Right atrium auricular region (tissue), 2 donors: ENCODE results near the gene CES5A. TPM values are rescaled to one million over a fixed set of nuclear protein-coding genes. Genes with fewer than 3 reads are reported as not detected.
"Not testable (repeated sequence)": the region's sequence is repeated elsewhere in the genome, so short reads cannot be mapped to it uniquely, and the experiment has no call there.

Experiments
- DNase-seq: peaks from one replicate; pipeline ENCODE4 v3.0.0-alpha.2; 2019; ENCODE audit warnings: low spot score
- H3K27ac ChIP-seq, 2 donors: fragments of 200-600 bp; sonication (generic); 1 replicate in 1 of 2; 2 replicates in 1 of 2; pipeline ENCODE4 v1.5.1; 2016 to 2019
- H3K27me3 ChIP-seq, 2 donors: fragments of 200-600 bp; sonication (generic); one replicate each; pipeline versions ENCODE4 v1.5.1 to v1.6.0; 2017 to 2019
- H3K36me3 ChIP-seq: fragments of 200-600 bp; sonication (generic); one replicate; pipeline ENCODE4 v1.5.1; 2016
- H3K4me1 ChIP-seq, 2 donors: fragments of 200-600 bp; sonication (generic); one replicate each; pipeline versions ENCODE4 v1.5.1 to v1.6.0; 2017 to 2019
- H3K4me3 ChIP-seq, 2 donors: fragments of 200-600 bp; sonication (generic); 1 replicate in 1 of 2; 2 replicates in 1 of 2; pipeline ENCODE4 v1.5.1; 2017 to 2019; ENCODE audit warnings: mild to moderate bottlenecking in 1 of 2, moderate library complexity in 1 of 2
- H3K9me3 ChIP-seq, 2 donors: fragments of 200-600 bp; sonication (generic); one replicate each; pipeline ENCODE4 v1.5.1; 2019
- total RNA-seq, 2 donors: library from RNA; depleted of rRNA; stranded (reverse); fragments of >200 nt; gene quantifications; one replicate each; pipeline ENCODE4 v1.1.0, GENCODE V29; 2016
- TF ChIP-seq, protein P1 (sequence below), 2 donors: fragments of 200-600 bp; sonication (generic); IDR thresholded peaks; one replicate each; pipeline ENCODE4 v1.5.1; 2019; ENCODE audit warnings: antibody characterized with exemption in 2 of 2

Gene CES5A
- total RNA-seq, 2 donors from 2014 or later = not detected

DNA sequence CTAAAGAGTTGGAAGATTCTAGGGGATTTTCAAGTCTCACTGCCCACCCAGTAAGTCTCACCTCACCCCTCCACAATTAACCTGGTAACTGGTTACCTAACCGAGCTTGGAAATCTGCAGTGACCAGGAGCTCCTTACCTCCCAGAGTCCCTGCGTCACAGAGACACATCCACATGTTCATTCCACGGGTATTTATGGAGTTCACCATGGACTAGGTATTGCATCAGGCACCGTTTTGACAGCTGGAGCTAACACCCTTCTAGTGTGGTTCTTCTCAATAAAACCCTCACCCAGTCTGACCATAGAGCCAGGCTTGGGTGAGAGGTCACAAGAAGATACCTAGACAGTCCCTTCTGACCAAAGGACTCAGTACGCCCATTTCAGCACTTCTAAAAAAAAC, 2.1 kb downstream of the CES5A start:
- H3K27ac ChIP-seq = no peak overlapping the region
- no peak overlapping the region for H3K4me3 ChIP-seq
- no peaks in the 10 kb centered on the region for H3K27me3 ChIP-seq
- no peaks in the 10 kb centered on the region for H3K9me3 ChIP-seq
- DNase-seq = no peak
- no peaks in the 10 kb centered on the region for H3K4me1 ChIP-seq
- H3K36me3 ChIP-seq = no peaks in the 10 kb centered on the region
- TF ChIP-seq, protein P1, sequence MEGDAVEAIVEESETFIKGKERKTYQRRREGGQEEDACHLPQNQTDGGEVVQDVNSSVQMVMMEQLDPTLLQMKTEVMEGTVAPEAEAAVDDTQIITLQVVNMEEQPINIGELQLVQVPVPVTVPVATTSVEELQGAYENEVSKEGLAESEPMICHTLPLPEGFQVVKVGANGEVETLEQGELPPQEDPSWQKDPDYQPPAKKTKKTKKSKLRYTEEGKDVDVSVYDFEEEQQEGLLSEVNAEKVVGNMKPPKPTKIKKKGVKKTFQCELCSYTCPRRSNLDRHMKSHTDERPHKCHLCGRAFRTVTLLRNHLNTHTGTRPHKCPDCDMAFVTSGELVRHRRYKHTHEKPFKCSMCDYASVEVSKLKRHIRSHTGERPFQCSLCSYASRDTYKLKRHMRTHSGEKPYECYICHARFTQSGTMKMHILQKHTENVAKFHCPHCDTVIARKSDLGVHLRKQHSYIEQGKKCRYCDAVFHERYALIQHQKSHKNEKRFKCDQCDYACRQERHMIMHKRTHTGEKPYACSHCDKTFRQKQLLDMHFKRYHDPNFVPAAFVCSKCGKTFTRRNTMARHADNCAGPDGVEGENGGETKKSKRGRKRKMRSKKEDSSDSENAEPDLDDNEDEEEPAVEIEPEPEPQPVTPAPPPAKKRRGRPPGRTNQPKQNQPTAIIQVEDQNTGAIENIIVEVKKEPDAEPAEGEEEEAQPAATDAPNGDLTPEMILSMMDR (IDR thresholded peaks at IDR 0.05) = no peak

DNA sequence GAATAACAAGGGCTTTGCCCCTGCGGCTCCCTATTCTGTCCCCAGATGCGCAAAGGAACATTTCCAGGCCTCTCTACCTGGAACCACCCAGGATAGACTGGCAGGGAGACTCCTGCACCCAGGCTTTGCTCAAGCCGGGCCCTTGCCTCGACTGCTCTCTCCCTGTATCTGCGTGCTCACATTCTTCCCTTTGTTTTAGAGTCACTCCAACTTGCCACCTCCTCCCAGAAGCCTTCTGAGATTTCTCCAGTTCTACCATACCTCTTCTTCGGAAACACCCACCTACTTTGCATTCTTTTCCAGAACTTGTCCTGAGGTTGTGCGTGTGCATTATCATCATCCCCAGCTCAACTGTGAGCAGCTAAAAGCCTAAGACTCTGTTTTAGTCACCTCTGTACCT, 3.0 kb downstream of the CES5A start:
- TF ChIP-seq, protein P1 (IDR thresholded peaks at IDR 0.05) = no peak
- Histone ChIP-seq H3K4me3 (no peak overlapping the region), H3K9me3 (no peaks in the 10 kb centered on the region), H3K4me1 (no peaks in the 10 kb centered on the region), H3K27ac (no peak overlapping the region), H3K27me3 (no peaks in the 10 kb centered on the region), H3K36me3 (no peaks in the 10 kb centered on the region)
- no peak for DNase-seq

DNA sequence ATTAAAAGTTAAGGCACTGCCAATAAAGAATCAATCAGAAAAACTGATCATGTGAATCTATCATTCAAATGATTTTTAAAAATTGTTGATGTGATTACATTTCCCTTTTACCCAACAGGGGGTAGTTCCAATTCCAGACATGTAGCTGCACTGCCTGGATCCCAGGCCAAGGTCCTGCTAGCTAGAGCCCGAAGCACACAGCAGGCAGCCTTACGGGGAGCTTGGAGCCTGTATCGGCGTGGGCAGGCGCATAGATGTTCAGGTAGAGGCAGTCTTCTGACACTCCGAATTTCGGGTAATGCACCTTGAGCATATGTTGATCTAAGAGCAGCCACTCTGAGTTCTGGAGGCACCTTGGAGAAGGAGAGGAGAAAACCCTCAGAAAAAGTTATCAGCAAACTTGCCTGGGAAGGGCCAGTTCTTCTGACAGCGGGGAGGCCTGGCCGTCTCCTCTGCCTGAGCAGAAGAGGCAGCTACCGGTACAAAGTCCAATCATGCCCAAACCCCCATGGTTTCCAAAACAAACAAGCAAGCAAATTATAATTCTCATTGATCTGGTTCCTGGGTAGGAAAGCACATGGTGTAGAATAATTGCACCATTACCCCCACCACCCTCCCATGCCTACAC, 3.6 kb downstream of the CES5A start:
- Histone ChIP-seq H3K36me3 (no peaks in the 10 kb centered on the region), H3K27ac (no peak overlapping the region), H3K9me3 (no peaks in the 10 kb centered on the region), H3K4me3 (no peak overlapping the region), H3K4me1 (no peaks in the 10 kb centered on the region), H3K27me3 (no peaks in the 10 kb centered on the region)
- TF ChIP-seq, protein P1 (IDR thresholded peaks at IDR 0.05) = no peak
- DNase-seq = no peak

DNA sequence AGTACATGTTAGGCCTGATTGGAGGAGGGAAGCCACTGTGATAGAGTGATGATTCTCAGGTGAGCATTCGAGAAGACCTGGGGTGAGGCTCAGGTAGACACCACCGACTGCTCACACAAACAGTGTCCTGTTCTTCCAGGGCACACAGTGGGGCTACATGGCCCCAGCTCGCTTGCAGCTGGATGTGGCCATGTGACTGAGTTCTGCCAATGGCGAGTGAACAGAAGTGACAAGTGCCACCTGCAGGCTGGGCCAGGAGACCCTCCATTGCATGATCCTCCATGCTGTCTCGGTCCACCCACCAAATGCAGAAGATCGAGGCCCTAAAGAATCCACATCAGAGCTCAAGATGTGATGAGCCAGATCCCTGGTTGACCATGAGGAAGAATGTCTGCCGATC, 6.2 kb downstream of the CES5A start:
- H3K27ac ChIP-seq = no peak overlapping the region
- no peaks in the 10 kb centered on the region for H3K9me3 ChIP-seq
- no peaks in the 10 kb centered on the region for H3K4me1 ChIP-seq
- TF ChIP-seq, protein P1 (IDR thresholded peaks at IDR 0.05) = no peak
- H3K27me3 ChIP-seq = no peaks in the 10 kb centered on the region
- H3K36me3 ChIP-seq = no peaks in the 10 kb centered on the region
- no peak overlapping the region for H3K4me3 ChIP-seq
- no peak for DNase-seq

DNA sequence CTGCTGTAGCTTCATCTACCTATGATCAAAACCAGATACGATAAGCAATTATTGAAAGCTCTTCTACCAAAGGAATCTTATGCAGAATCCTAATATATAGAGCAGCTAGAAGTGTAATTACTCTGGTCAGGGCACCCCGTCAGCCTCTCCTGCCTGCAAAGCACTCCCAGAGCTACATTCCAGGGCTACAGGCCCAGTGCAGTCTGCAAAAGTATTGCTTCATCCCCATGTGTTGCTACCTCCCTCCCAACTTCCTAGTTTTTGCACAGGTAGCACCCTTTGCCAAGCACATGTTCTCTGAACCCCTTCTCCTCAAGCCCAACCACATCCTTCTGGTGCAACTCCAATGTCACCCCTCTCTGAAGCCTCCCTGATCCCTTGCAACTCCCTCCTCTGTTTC, 7.0 kb downstream of the CES5A start:
- TF ChIP-seq, protein P1 (IDR thresholded peaks at IDR 0.05) = no peak
- Histone ChIP-seq H3K36me3 (no peaks in the 10 kb centered on the region), H3K9me3 (no peaks in the 10 kb centered on the region), H3K4me1 (no peaks in the 10 kb centered on the region), H3K27ac (no peak overlapping the region), H3K27me3 (no peaks in the 10 kb centered on the region), H3K4me3 (no peak overlapping the region)
- no peak for DNase-seq

DNA sequence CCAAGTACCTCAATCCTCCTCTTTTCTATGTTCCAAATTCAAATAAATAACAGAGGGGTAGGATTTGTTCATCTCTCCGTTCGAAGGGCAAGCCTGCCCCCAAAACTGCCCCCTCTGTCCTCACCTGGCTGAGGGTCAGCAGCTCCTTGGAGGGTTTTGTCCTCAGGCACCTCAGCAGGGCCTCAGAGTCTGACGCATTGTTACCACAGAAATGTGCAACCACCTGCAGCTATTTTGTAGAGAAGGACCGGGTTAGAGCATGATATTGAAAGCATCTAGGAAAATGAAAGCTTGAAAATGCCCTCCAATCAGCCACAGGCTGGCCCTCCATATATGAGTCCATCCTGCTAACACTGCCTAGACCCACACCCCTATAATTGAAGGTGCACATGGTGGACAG, 13.9 kb downstream of the CES5A start:
- TF ChIP-seq, protein P1 (IDR thresholded peaks at IDR 0.05) = no peak
- Histone ChIP-seq H3K9me3 (no peaks in the 10 kb centered on the region), H3K4me1 (no peaks in the 10 kb centered on the region), H3K27ac (no peak overlapping the region), H3K36me3 (no peaks in the 10 kb centered on the region), H3K4me3 (no peak overlapping the region), H3K27me3 (no peaks in the 10 kb centered on the region)
- no peak for DNase-seq

DNA sequence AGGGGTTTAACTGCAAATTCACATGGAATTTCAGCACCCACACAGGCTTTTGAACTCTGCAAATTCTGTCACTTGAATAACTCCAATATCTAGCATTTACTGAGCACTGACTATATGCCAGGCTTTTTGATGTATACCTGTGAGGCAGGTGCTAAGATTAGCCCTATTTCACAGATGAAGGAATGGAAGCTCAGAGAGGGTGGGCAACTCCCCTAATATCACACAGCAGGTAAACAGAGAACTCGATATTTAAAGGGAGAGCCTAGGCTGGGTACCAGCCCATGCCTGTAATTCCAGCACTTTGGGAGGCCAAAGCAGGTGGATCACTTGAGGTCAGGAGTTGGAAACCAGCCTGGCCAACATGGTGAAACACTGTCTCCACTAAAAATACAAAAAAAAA, 17.5 kb downstream of the CES5A start:
- not testable (repeated sequence) for H3K4me3 ChIP-seq, DNase-seq, H3K4me1 ChIP-seq, H3K27me3 ChIP-seq, H3K36me3 ChIP-seq, H3K27ac ChIP-seq, H3K9me3 ChIP-seq
